Hepatic stellate cell (primary cell): ENCODE data around the gene CDK18.
"Not testable (repeated sequence)": the region's sequence is repeated elsewhere in the genome, so short reads cannot be mapped to it uniquely, and the experiment has no call there.

Source experiments
- DNase-seq: peaks from one replicate; pipeline ENCODE4 v3.0.0; 2011; ENCODE audit warnings: low spot score

The CDK18 gene

DNA sequence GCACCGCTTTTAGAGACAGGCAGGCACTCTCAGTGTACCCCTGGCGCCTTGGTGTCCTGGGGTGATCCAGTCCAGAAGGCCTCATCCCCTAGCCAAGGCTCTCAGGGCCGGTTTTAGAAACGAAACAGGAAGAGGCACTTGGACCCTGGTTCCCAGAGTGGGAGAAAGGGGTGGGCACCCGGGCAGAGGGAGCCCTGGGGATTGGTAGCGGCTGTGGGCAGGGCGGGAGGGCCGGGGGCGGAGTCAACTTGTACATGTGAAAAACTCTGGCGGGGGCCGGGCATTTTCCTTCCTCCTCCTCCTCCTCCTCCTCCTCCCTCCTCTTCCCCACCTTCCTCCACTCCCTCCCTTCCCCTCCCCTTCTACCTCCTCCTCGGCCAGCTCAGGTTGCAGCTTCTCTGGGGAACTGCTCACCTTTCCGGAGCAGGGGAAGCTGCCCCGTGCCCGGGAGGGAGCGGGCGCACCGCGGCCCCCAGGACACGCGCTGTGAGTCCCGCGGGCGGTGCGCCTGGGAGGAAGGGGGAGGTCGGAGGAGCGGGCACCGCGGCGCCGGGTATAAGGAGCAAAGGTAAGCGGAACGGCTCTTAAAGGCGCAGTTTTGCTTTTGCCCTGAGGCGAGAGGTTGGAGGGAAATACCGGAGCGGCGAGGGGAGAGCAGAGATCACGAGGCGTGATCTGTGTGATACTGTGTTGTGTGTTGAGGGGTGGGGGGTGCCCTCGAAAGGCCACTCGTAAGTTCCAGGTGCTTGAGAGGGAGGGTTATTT lies at the start of gene CDK18:
Gene CDK18 (plus strand): TSS at position 359 of the 765 bp plus-strand sequence. CDS start 18,499 bp downstream, outside the sequence.
- peak; percentile 81 for DNase-seq

DNA sequence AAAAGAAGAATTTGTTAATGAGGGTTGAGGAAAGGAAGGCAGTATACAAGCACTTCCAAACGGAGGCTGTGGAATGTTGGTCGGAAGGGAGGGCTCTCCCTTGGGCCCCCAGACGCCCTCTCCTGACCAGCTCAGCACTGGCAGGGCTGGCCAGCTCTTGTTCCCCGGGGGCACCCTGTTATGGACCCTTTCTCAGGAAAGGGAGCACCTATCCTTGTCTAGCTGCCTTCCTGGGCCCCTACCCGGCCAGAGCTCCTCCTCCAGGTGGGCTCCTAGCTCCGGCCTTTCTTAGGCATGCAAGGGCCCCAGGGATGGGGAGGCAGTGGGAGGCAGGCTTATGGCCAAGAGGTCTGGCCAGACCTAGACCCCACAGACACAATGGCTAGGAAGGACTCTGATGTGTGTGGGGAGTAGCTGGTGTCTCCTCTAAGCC lies 49.5 kb upstream of the CDK18 start:
- DNase-seq: no peak

DNA sequence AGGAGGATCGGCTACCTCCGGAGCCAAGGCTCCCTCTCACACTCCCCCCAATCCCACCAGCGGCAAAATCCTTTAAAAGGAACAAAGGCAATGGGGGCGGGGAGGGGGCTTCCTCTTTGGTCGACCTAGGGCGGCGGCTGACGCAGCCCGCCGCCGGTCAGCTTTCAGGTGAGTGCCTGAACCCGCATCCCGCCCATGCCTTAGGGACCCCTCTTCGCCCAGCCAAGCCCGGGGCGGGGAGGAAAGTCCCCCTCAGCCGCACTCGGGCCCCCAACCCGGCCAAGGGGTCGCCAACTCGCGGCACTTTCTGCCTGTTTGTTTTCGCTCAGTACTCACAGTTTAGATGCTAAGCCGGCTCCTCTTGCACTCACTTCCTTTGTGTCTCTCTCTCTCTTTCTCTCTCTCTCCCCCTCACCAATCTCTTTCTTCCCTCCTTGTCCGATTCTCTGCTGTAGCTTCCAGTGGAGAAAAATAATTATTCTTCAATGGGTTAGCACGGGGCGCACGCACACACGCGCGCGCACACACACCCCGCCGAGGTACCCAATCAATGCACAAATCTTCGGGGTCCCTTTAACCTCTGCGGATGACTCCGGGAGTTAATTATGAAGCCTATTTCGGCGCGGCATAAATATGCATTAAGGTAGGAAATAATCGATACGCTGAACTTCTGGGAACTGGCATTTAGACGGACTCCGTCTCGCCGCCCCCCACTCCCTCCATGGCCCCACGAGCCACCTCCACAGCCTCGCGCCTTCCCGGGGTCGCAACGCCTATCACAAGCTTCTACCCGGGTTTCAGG lies 48.7 kb upstream of the CDK18 start, which contains the start of gene BLACAT1:
Gene BLACAT1 (minus strand): TSS at position 465 of the 802 bp plus-strand sequence.
- no peak for DNase-seq

DNA sequence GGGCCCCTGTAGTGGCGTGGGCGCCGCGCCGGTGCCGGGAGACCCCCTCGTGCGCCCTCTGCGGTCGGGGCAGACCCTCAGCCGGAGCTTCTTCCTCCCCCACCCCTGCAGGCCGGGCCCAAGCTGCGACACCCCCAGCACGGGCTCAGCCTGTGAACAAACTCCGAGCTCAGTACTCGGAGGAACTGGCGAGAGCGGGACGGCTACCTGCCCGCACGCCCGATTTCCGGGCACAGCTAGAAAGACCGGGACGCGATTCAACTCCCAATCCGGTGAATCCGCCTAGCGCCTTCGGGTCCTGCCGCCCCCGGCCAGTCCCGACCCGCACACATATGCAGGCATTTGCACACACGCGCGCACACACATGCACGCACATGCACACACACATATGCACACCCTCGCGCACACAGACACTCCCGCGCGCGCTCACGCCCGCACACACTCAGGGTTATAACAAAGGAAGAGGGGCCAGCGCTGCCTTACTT lies 48.0 kb upstream of the CDK18 start:
- DNase-seq: no peak

DNA sequence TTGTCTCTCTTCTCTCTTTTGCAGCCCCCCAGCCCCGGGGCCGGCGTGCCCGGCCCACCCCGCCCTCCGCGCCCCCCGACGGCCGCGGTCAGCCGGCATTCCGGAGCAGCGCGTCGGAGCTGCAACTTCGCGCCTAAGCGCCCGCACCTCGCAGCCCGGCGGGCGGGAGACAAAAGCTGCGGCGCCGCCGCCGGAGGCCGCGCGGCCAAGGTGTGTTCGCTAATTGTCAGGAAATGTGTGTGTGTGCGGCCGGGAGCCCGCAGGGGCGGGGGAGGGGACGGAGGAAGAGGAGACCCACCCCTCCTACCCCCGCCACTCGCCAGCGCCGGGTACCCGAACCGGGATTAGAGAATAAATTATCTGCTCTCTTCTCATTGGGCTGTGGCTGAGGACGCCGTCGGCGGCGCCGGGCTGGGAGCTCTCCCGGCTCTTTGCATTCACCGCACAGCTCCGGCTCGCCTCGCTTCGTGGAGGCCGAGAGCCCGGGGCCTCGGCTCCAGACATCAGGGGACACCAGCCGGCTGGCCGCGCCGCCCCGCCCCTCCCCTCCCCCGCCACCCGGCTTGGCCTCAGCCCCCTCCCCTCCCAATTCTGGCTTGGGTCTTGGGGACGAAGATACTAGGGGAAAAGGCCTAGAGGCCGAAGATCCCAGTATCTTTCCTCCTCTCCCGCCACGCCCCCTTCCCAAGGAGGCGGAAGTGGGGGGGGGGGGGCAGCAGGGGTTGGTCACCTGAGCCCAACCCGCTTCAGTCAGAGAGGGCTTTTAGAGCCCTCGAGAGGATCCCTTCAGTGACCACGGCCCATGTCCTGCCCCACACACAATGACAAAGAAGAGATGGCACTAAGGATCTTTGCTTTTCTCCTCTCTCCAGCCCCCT lies 47.4 kb upstream of the CDK18 start:
- DNase-seq: no peak

DNA sequence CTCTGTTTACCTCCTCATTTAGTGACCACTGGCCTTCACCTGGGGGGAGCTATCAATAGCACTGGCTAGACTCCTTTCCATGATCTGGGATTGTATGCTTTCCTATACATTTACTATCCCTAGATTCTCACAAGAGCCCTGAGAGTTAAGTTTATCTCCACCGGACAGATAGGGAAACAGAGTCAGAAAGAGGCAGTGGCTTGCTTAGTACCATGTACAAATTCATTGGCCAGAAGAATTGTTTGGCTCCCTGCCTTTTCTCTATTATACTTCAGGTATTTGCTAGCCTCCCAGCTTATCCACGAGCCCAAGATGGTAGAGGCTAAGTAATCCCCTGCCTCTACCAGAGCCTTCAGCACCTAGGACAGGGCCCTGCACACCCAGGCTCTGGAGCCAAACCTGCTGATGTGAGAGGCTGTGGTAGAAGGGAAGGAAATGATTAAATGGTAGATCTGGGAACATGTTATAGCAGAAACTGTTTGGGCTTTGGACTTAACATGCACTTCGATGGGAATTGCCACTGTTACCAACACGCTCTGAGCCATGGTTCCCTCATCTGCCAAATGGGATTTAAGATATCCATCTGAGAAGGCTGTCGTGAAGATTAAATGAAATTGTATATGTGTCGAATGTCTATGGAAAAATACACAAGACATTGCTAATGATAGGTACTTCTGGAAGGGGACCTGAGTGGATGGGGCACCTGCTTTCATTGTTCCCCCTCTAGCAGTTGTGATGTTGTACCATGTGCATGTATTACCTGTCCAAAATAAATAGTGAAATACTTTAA lies 45.5 kb upstream of the CDK18 start:
- DNase-seq: peak; percentile 59

DNA sequence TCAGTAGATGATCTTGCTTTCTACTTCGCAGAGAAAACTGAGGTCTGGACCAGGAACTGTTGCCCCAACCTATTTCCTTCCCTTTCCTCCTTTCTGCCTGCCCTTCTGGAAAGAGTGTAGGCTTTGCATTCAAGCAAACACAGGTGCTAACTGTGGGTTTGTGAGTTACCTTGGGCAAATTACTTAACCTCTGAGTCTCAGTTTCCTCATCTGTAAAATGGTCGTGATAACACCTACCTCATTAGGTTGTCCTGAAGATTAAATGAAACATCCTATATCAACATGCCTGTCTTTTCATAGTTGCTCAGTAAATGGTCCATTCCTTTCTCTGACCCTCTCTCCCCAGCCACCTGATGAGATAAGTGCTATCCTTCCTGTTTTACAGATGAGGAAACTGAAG lies 39.1 kb upstream of the CDK18 start:
- DNase-seq: no peak

DNA sequence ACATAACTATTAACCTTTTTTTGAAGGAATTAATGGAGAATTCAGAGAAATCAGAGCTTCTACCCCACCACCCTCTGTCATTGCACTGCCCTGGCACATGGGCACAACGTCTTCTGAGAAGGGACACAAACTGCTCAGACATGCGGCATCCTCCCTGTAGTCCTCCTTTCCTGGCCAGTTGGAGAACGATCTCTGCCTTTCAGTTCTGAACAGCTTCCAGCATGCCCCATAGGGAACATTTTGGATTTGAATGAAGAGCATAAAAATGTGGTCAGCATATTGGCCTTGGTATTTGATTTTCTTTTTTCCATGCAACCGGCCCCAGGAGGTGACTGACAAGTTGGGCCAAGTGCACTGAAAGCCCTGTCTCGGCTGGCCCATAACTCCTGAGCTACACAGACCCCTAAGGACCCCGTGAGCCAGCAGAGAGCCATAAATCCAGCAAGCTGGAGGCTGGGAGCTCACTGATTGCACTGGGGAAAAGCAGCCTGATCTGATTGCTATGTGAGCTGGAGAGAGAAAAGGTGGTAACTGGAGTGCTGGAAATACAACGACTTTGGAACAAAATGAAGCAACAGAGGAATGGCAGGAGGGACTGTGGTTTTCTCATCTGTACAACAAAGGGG lies 37.8 kb upstream of the CDK18 start:
- no peak for DNase-seq

DNA sequence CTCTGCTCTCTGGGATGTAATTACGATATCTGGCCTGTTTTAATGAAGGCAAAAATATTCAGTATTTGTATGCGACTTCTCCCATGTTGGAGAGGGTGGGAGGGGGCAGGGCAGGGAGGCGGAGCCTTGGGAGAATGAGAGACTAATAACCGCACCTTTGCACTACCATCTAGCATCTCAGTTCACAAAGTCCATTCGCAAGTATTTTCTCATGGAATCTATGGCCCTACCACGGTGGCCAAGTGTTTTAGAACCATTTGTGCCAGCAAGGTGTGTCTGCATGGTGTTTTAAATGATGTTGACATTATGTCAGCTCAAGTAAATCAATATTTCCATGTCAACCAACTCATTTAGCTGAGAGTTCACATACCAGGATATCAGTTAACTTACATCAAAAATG lies 34.3 kb upstream of the CDK18 start:
- no peak for DNase-seq

DNA sequence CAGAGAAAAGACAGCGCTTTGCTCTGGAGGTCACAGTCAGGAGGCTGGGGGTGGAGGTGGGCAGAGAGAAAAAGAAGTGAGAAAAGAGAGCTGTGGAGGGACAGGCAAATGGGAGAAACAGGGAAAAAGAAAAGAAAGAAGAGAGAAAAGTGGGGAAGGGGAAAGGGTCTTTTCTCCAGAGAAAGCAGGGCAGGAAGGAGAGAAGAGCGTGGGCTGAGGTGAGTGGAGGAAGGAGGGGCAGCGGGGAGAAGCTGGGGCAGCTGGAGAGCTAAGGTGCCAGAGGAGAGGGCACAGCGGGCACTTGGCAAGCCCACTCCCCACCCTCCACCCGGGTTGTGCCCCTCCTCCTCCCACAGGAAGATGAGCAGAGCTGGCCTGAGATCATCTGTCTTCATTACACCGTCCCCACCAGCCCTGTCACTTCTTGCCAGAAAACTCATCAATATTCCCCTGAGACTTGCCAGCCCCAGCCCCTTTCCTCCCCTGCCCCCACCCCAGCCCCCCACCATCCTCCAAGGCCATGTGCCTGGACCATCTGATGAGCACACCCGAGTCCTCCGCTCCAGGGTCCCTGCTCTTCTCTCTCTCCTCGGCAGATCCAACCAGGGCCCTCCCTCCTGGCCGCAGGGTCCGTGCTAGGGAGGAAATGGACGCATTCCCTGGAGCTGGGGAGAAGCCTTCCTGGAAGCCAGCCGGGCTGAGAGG lies 31.6 kb upstream of the CDK18 start:
- no peak for DNase-seq

DNA sequence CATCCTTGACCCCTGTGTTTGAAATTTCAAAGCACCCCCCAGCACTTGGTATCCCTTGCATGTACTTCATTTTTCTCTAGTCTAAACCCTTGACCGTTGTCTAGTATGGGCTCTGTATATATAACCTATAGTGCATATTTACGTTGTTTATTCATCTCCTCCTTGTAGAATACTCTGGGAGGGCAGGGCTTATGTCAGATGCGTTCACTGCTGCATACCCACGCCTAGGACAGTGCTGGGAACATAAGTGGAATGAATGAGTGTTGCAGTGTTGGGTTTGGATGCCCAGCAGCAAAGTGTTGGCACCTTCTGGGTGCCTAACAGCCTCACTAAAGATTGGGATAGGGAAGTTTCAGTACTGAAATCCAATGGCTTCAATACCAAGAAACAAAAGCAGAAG lies 31.0 kb upstream of the CDK18 start:
- no peak for DNase-seq

DNA sequence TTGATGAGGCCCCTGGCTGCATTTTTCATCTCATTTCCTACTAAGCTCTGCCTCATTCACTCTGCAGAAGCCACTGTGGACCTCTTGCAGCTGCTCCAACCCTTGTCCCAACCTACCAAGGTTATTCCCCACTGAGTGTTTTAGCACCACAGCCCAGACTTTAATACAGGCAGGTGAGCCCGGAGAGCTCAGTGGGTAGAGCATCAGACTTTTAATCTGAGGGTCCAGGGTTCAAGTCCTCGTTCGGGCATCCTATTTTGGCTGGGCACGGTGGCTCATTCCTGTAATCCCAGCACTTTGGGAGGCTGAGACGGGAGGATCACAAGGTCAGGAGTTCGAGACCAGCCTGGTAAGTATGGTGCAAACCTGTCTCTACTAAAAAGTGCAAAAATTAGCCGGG lies 30.5 kb upstream of the CDK18 start:
- no peak for DNase-seq

DNA sequence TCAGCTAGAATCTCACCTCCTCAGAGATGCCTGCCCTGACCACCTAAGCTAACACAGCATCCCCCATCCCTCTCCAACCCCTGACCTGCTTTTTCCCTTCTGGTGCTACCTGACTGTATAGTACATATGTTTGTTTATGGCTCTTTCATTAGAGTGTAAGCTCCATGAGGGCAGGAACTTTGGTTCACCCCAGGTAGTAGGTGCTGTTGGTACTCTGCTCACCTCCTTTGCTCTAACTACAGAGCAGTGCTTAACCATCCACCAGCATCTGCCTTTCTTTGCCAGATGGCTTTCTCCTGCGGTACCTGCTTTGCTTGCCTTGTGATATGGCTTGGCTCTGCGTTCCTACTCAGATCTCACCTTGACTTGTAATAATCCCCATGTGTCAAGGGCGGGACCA lies 29.9 kb upstream of the CDK18 start:
- DNase-seq: no peak

DNA sequence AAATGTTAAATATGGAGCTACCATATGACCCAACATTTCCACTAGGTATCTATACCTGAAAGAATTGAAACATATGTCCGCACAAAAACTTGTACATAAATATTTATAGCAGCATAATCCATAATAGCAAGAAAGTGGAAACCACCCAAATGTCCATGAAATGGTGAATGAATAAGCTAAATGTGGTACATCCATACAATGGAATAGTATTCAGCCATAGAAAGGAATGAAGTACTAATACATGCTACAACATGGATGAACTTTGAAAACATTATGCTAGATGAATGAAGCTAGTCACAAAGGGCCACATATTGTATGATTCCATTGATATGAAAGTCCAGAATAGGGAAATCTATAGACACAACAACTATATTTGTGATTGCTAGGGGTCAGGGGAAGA lies 28.6 kb upstream of the CDK18 start:
- no peak for DNase-seq

DNA sequence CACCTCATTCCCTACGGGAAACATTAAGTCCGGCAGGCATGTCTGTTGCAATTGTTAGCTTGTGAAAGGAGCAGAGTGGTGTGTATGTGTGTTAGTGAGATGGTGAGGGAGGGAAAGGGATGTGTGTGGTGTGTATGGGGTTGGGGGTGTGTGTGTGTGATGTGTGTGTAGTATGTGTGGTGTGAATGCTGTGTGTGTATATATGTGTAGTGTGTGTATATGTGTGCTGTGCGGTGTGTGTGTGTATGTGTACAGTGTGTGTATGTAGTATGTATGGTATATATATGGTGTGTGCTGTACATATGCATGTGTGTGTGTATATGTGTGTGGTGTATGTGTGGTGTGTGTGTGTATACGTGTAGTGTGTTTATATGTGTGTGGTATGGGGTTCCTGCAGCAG lies 27.8 kb upstream of the CDK18 start:
- no peak for DNase-seq

DNA sequence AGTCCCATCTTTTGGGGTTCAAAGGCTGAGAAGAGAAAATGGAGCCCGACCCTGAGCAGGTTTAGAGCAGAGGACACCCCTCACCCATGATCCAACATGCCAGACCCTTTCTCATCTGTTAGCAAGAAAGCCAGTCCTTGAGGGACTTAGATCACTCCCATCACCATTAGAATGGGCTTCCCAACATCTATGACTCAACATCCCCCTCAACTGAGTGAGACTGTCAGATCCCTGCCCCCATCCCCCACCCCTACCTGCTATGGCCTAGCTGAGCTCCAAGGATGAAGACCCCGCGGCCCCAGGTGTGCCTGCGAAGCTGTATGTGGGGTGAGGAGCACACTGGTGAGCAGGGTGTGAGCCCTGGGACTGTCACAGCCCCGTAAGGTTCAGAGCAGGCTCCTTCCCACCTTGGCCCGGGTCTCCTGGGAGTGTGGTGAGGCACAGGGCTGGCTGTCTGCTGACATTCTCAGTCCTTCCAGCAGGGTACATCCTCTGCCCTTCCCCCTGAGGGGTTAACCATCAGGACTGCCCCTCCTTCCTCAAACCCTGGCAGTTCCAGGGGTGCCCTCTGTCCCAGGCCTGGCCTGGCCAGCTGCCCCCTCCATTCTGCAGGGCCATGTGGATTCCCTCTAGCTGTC lies 27.2 kb upstream of the CDK18 start:
- no peak for DNase-seq

DNA sequence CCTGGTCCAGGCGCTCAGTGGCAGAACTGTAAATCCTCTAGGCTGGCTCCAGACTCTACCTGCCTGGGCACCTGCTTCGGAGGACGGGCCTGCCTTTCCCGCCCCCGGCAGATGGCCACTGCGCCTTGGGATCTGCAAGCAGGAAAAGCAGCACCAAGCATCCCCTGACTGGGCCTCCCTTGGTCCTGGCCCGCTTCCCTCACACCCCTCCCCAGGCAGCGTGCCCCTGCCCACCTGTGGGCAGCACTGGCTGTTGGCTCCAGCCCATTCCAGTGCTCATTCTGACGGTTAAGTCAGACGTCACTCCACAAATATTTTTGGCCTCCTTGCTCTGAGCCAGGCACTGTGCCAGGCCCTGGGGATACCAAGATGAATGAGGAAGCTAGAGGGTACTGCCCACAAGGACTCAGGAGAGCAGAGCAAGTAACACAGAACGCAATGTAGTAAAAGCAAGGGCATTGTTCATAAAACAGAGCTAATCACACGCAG lies 26.7 kb upstream of the CDK18 start:
- no peak for DNase-seq

DNA sequence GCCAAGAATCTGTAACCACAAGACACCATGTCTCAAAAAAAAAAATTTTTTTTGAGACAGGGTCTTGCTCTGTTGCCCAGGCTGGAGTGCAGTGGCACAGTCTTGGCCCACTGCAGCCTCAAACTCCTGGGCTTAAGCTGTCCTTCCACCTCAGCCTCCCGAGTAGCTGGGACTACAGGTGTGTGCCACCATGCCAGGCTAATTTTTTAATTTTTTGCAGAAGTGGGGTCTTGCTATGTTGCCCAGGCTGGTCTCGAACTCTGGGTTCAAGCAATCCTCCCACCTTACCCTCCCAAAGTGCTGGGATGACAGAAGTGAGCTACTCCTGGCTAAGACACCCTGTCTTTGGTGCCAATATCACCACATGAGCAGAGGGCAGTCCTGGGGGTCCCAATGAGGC lies 25.5 kb upstream of the CDK18 start:
- DNase-seq: not testable (repeated sequence)

DNA sequence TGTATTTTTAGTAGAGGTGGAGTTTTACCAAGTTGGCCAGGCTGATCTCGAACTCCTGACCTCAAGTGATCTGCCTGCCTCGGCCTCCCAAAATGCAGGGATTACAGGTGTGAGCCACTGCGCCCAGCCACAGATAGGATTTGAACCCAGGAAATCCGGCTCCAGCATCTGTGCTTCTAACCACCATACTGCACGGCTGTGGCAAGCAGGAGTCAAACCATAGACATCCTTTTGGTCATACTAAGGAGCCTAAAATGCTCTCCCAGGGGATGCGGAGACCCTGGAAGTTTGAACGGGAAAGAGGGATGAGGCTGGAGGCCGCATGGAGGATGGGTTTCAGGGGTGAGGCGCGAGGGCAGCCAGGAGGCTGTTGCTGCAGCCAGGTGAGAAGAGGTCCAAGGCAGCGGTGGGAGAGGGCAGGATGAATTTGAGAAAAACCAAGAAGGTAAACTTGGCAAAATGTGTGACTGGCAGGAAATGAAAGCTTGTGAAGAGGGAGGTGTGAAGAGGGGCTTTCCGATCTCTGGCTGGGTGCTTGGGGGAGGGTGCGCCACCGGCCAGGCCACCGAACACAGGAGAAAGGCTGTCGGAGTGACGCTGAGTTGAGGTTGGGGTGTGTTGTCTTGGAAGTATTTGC lies 24.0 kb upstream of the CDK18 start:
- no peak for DNase-seq
